Fibroblast of skin of right biceps (primary cell): Measurements from ENCODE around the gene NSDHL.
A peak's percentile ranks its signal among the peaks of the same experiment; 100 is the strongest.
"Not testable (repeated sequence)": the region's sequence is repeated elsewhere in the genome, so short reads cannot be mapped to it uniquely, and the experiment has no call there.

Source experiments
- DNase-seq: peaks from one replicate; pipeline ENCODE4 v3.0.0-alpha.2; 2013

The NSDHL gene

DNA sequence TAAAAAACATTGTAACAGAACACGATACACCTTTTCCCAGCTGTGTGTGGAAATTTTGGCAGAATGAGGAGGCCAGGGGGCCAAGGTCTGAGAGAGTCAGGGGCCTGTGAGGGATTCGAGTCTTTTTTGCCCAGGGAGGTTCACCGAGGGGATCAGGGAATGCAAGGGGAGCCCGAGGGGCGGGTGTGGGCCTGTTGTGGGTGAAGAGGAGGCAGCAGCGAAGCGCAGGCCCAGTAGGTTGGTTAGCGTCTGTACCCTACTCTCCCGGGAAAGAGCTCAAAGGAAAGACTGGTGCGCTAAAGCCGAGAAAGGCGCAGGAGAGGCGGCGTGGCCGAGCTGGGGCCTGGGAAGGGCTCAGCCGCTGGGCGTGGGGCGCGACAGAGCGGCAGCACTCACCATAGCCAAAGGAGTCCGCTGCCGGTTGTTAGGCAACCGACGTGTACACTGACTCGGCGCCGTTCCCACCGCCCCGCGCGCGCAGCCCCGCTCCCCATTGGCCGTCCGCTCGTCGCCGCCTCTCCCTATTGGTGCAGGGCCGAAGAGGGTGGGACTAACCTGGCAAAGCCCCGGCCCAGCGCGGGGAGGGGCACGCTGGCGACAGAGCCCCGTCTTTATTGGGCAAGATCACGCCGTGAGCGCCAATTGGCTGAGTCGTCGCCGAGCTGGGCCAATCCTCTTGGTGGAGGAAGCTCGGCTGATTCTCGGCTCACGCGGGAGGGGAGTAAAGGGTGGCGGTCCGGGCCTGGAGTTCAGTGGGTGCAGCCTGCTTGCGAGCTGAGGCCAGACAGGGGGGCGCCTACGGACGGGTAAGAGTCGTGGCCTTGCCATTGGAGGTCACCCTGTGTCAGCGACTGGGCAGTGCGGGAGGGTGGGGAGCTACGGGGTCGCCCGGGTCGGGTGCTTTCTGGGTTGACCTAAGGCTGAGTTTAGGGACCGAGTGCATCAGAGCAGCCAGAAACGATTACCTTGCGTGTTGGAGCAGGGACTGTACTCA lies at the start of gene NSDHL, which contains the start of gene CETN2:
Gene NSDHL, plus strand, starts transcription at position 752 of the 994 bp plus-strand sequence. CDS start 15,262 bp downstream, outside the sequence.
Gene CETN2, minus strand, starts transcription at position 446 of the 994 bp plus-strand sequence. Its CDS starts 47 bp downstream, at position 399.
- DNase-seq = peak; percentile 94

DNA sequence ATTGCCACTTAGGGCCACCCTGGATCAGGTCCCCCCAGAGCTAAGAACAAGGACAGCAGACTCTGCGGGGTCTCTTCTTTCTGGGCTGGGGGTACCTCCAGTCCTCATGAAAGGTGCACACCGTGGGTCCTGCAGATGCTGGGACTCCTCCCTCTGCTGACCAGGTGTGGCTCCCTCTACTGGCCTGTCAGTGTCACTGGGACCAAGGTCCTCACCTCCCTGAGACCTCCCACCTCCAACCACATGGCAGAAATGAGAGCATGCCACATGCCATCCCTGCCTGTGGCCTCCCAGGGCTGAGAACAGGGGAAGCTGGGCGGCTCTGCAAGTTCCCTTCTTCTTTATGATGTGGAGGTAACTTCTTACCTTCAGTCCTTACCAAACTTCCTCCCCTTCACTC lies 43.8 kb upstream of the NSDHL start:
- not testable (repeated sequence) for DNase-seq

GRCh38 chrX:152798945-152799344 lies 31.9 kb upstream of the NSDHL start:
- no peak for DNase-seq

DNA sequence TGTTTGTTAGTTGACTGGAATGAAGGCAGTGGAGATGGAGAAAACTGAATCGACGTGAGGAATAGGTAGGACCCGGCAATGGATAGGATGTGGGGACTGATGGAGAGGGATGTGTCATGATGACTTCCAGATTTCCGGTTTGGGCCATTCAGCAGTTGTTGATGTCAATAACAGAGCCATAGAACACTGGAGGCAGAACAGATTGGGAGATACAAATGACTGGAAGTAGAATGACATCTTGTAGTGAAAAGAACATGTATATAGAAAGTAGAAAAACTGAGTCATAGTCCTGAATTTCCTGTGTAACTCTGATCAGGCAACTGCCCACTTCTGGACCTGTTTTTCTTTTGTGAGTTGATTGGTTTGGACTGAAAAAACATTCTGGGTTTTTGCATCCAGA lies 24.8 kb upstream of the NSDHL start:
- DNase-seq = no peak

DNA sequence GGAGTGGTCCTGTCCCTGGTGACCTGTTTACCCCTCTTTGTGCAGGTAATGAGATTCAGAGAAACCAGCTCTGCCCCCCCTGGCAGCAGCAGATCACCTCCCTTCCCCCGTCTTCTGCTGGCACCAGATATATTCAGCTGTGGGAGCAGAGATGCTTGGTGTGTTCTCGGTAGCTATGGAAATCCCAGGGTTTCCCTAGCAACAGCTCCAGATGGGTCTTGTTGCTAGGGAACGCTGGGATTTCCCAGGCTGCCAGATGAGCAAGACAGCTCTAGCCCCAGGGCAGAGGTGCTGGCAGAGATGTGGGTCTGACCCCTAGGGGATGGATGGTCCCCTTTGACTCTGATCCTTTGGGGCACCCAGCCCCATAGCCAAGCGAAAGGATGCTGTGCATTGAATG lies 20.5 kb upstream of the NSDHL start:
- DNase-seq = no peak

- DNase-seq = no peak
Measured at GRCh38 chrX:152813206-152813605, 17.7 kb upstream of the NSDHL start.

- no peak for DNase-seq
Measured at GRCh38 chrX:152814048-152814447, 16.8 kb upstream of the NSDHL start.

DNA sequence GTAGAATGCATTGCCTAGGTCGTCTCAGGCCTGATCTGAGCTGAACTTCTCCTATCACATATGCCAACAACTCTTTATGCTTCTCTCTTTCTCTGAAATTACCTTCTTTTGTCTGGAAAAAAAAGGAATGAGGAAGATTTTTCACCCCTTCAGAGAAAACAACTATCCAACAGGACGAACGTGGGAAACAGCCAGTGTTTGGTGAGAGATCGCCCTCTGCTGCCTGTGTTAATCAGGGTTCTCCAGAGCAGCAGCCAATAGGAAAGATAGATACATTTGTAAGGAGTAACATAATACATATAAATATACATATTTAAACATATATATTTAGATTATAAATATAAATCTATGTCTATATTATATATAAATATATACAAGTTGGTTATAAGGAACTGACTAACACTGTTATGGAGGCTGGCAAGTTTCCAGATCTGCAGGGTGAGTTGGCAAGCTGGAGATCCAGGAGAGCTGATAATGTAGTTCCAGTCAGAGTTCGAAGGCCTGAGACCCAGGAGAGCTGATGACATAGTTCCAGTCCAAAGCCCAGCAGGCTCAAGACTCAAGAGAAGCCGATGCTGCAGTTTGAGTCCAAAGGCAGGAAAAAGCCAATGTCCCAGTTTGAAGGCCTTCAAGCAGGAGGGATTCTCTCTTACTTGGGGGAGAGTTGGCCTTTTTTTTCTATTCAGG lies 13.6 kb upstream of the NSDHL start:
- peak; percentile 46 for DNase-seq

DNA sequence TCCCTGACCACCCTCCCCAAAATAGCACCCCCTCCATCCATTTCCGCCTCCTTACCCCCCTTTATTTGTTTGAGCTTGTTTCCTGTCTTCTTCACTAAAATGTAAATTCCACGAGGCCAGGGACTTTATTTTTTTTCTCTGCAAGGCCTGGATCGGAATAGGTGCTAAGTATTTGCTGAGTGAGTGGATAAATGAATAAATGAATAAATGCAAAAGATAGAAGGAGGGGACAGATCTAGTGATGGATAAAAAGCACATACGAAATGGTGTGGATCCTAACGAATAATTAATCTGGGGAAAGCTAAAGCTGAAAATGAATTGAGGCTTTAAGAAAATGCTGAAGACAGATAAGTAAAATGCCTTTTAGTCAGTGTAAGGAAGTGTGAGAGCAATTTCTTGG lies 12.5 kb upstream of the NSDHL start:
- no peak for DNase-seq

DNA sequence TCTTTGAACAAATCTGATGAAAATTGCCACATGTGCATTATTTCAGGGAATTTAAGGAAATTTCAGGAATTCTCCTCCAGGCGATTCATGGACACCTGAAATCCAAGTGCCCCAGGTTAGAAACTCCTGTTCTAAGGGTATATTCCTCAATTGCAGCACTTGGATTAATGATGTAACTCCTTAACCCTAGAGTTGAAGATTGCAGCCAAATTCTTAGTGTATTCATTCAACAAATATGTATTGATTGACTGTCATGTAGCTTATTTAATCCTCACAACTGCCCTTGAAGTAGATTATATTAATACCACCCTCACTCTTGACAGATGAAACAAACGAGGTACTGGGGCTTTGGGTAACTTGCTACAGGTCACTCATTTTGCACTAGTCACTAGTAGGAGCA lies 11.6 kb upstream of the NSDHL start:
- DNase-seq = peak; percentile 43

- peak; percentile 70 for DNase-seq
Measured at GRCh38 chrX:152819732-152820131, 11.1 kb upstream of the NSDHL start.

DNA sequence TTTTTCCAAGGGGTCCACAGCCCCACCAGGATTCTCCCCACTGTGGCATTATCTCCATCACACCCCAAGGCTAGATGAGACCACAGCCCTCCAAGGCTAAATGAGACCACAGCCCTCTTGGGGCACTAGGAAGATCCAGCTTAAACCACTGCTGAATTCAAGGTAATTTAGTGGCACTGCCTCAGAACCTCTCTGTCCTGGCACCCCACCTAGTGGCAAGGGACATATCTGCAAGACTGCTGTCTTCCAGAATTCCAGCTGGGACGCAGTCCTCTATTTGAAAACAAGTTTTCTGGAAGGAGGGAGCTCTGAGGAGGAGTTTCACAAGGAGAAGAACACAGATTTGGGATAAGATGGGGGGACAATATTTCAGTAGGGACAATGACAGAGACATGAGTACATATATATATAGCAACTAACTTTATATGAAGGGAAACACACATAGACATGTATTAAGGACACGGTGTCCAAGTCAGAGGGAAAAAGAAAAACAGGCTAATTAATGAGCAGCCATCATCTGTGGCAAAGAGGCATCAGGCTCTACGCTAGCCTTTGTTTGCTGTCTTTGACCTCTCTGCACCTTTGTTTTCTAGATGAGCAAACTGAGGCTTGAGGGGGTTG lies 9.6 kb upstream of the NSDHL start:
- DNase-seq = peak; percentile 26

DNA sequence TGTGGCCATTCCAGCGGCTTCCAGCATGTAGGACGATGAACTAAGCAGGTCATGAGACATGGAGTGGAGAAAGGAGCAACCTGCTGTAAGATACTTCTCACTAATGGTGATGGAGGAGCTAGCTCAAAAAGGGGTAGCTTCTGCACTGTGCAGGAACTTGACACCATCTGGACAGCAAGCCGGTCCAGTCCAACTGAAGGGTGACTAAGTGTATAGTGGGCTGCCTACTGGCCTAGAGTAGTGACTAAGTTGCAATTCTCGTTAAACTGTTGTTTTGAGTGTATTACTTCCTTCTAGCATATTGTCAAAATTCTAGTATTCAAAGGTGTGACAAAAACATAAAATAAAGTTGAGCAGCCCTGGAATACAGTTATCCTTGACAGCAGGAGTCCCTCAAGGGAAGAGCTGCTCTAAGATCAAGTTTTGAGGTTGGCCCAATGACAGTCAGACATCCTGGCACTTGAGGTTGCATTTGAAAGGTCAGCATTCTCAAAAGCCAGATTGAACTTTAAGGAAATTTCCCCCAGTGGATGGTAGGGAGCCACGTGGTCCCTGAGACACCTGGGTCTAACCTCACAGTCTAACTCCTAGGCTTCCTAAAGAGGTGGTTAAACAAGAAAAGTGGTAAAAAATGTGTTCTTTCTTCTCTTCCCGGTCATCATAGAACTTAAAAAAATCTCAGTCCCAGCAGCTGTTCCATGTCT lies 8.3 kb upstream of the NSDHL start:
- DNase-seq = no peak

GRCh38 chrX:152823657-152824056 lies 7.2 kb upstream of the NSDHL start:
- no peak for DNase-seq

DNA sequence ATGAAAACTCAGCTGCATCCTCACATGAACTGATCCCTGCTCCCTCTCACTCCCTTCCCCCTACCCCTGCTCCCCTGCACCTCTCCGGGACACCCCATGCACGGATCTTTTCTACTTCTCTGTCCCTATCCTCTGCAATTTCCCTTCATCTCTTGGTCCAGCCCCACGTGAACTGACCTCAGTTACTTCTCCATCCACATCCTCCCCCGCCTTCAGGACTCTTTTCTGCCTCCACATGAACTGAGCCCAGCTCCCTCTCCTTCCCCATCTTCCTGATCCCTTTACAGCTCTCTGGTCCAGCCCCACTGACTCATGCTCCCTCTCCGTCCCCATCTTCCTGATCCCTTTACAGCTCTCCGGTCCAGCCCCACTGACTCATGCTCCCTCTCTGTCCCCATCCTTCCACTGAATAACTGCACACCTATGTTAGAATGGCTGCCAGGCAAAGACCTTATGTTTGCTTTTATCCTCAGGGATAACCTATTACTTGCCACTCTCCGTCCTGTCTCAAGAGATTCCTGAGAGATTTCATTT lies 6.0 kb upstream of the NSDHL start:
- peak; percentile 12 for DNase-seq

DNA sequence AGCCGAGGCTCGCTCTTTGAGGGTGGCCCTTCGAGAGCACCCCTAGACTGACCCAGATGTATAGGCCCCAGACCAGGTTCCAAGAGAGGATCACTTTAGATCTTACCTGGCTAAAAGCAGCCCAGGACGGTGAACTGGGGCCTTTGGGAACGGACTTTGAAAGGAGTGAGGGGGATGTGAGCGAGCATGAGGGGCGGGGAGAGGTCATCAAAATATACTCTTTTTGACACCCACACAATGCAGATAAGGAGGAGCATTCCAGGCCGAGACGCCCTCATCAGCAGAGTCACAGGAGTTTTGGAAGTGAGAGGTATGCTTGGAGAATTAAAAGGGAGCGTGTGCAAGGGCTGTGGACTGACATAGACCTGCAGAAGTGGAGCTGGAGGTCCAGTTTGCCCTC lies 528 bp downstream of the NSDHL start:
- no peak for DNase-seq

GRCh38 chrX:152832520-152832919 lies 1.7 kb downstream of the NSDHL start:
- DNase-seq = no peak

GRCh38 chrX:152833378-152833777 lies 2.5 kb downstream of the NSDHL start:
- no peak for DNase-seq

DNA sequence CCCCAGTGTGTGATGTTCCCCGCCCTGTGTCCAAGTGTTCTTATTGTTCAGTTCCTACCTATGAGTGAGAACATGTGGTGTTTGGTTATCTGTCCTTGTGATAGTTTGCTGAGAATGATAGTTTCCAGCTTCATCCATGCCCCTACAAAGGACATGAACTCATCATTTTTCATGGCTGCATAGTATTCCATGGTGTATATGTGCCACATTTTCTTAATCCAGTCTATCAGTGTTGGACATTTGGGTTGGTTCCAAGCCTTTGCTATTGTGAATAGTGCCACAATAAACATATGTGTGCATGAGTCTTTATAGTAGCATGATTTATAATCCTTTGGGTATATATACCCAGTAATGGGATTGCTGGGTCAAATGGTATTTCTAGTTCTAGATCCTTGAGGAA lies 4.6 kb downstream of the NSDHL start:
- not testable (repeated sequence) for DNase-seq

- no peak for DNase-seq
Measured at GRCh38 chrX:152842772-152843338, 12.0 kb downstream of the NSDHL start.

- DNase-seq = no peak
Measured at GRCh38 chrX:152843852-152844251, 13.0 kb downstream of the NSDHL start.

DNA sequence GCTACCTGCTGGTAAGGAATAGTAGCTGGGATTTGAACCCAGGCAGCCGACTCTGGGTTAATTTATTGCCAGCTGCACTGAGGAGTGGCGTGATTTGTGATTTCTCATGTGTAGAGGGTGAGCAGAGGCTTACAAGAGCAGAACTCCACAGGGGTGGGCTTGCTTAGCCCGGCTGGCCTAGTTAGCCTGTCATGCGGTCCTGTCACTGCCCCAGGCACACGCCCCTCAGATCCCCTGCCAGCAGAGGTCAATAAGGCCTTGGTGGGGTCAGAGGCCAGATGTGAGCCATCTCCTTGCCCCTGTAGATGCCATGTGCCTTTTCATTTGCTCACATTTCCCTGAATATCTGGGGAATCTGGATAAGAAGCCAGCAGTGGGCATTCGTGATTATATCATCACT lies 13.4 kb downstream of the NSDHL start:
- DNase-seq = no peak
